RWPE2 (cell line): ENCODE data around the gene CYP4F3.
"Not testable (repeated sequence)": the region's sequence is repeated elsewhere in the genome, so short reads cannot be mapped to it uniquely, and the experiment has no call there.

Source experiments
- ATAC-seq: fragments of 200-7000 bp; cut with Tn5 transposase; 3 replicates; pipeline ENCODE4 v1.9.1; 2021; ENCODE audit warnings: low read depth
- DNase-seq: peaks from one replicate; pipeline ENCODE4 v3.0.0-alpha.2; 2020; ENCODE audit warnings: low spot score
- H3K27ac ChIP-seq: fragments of 450-650 bp; 2 replicates; pipeline ENCODE4 v1.5.1; 2017; ENCODE audit warnings: mild to moderate bottlenecking; ENCODE audit not compliant: poor library complexity, severe bottlenecking
- H3K27me3 ChIP-seq: fragments of 250-450 bp; sonication (Bioruptor Pico); 2 replicates; pipeline ENCODE4 v1.5.1; 2021; ENCODE audit warnings: mild to moderate bottlenecking, moderate library complexity; ENCODE audit not compliant: insufficient read depth, poor library complexity, severe bottlenecking
- H3K36me3 ChIP-seq: fragments of 250-450 bp; sonication (Bioruptor Pico); 2 replicates; pipeline ENCODE4 v1.5.1; 2020; ENCODE audit warnings: low read depth, mild to moderate bottlenecking, moderate library complexity
- H3K4me1 ChIP-seq: fragments of 250-450 bp; sonication (Bioruptor Pico); 2 replicates; pipeline ENCODE4 v1.5.1; 2021; ENCODE audit warnings: mild to moderate bottlenecking, moderate library complexity; ENCODE audit not compliant: insufficient read depth, poor library complexity, severe bottlenecking
- H3K4me3 ChIP-seq: fragments of 250-450 bp; sonication (Bioruptor Pico); 2 replicates; pipeline ENCODE4 v1.5.1; 2021; ENCODE audit warnings: mild to moderate bottlenecking, moderate library complexity; ENCODE audit not compliant: severe bottlenecking
- H3K9me3 ChIP-seq: fragments of 250-450 bp; sonication (Bioruptor Pico); 2 replicates; pipeline ENCODE4 v1.5.1; 2021; ENCODE audit warnings: mild to moderate bottlenecking, moderate library complexity; ENCODE audit not compliant: severe bottlenecking
- CTCF ChIP-seq: fragments of 450-650 bp; IDR thresholded peaks from one replicate; pipeline ENCODE4 v1.5.1; 2017; ENCODE audit warnings: mild to moderate bottlenecking, moderate library complexity; ENCODE audit not compliant: poor library complexity, severe bottlenecking

CYP4F3 gene

GRCh38 chr19:15644816-15645215, 4.1 kb downstream of the CYP4F3 start:
- Histone ChIP-seq H3K36me3 (no peaks in the 10 kb centered on the region), H3K9me3 (no peaks in the 10 kb centered on the region), H3K27me3 (no peaks in the 10 kb centered on the region), H3K4me1 (peaks cover 3% of the 10 kb centered on the region), H3K4me3 (no peak overlapping the region), H3K27ac (no peak overlapping the region)
- DNase-seq (no peak), ATAC-seq (no peak)
- TF ChIP-seq CTCF: no peak

- TF ChIP-seq CTCF: no peak
- H3K27ac ChIP-seq: no peak overlapping the region
- DNase-seq (no peak), ATAC-seq (no peak)
- no peaks in the 10 kb centered on the region for H3K9me3 ChIP-seq
- H3K4me3 ChIP-seq: no peak overlapping the region
- no peaks in the 10 kb centered on the region for H3K27me3 ChIP-seq
- H3K4me1 ChIP-seq: no peaks in the 10 kb centered on the region
- no peaks in the 10 kb centered on the region for H3K36me3 ChIP-seq
Measured at GRCh38 chr19:15649526-15649925, 8.8 kb downstream of the CYP4F3 start.

- H3K4me3 ChIP-seq, H3K4me1 ChIP-seq, ATAC-seq, H3K27ac ChIP-seq, H3K27me3 ChIP-seq, H3K36me3 ChIP-seq, DNase-seq, H3K9me3 ChIP-seq: not testable (repeated sequence)
Measured at GRCh38 chr19:15650123-15650522, 9.4 kb downstream of the CYP4F3 start.

- Histone ChIP-seq H3K4me1 (no peaks in the 10 kb centered on the region), H3K27ac (no peak overlapping the region), H3K36me3 (no peaks in the 10 kb centered on the region), H3K9me3 (no peaks in the 10 kb centered on the region), H3K27me3 (peaks cover 4% of the 10 kb centered on the region), H3K4me3 (no peak overlapping the region)
- ATAC-seq (no peak), DNase-seq (no peak)
- TF ChIP-seq CTCF: no peak
Measured at GRCh38 chr19:15651791-15652190, 11.1 kb downstream of the CYP4F3 start.

- Histone ChIP-seq H3K9me3 (no peaks in the 10 kb centered on the region), H3K27me3 (peaks cover 4% of the 10 kb centered on the region), H3K36me3 (no peaks in the 10 kb centered on the region), H3K4me3 (no peak overlapping the region), H3K27ac (no peak overlapping the region), H3K4me1 (no peaks in the 10 kb centered on the region)
- no peak for TF ChIP-seq CTCF
- ATAC-seq (no peak), DNase-seq (no peak)
Measured at GRCh38 chr19:15652559-15653278, 12.0 kb downstream of the CYP4F3 start.
